HepG2 (cell line): ENCODE data around the gene SOCS3. TPM values are rescaled to one million over a fixed set of nuclear protein-coding genes. Genes with fewer than 3 reads are reported as not detected.

ENCODE experiments used
- ARNTL ChIP-seq: sonication (generic); formaldehyde crosslinking; IDR thresholded peaks from 2 replicates; pipeline ENCODE4 v1.4.0; 2020; ENCODE audit warnings: mild to moderate bottlenecking, missing genetic modification reagents
- CREM ChIP-seq, 2 experiments: sonication (generic) in 1 of 2; formaldehyde crosslinking in 1 of 2; IDR thresholded peaks; 2 replicates each; pipeline versions ENCODE4 v1.4.0 to v1.6.1; 2016 to 2020; ENCODE audit warnings: antibody characterized with exemption in 1 of 2, mild to moderate bottlenecking in 1 of 2, missing genetic modification reagents in 1 of 2
- HMG20A ChIP-seq: IDR thresholded peaks from 2 replicates; pipeline ENCODE4 v1.6.1; 2016; ENCODE audit warnings: borderline replicate concordance
- HNF4G ChIP-seq, 2 experiments: sonication (generic) in 1 of 2; formaldehyde crosslinking in 1 of 2; IDR thresholded peaks; 2 replicates each; pipeline versions ENCODE4 v1.4.0 to v1.6.1; 2011 to 2020; ENCODE audit warnings: borderline replicate concordance in 2 of 2, low read depth in 2 of 2, mild to moderate bottlenecking in 2 of 2, low read length in 1 of 2, missing genetic modification reagents in 1 of 2, moderate library complexity in 1 of 2
- NR2F1 ChIP-seq, 2 experiments: fragments of 450-650 bp in 1 of 2; formaldehyde crosslinking in 1 of 2; IDR thresholded peaks; 2 replicates each; pipeline versions ENCODE4 v1.5.0 to v1.6.1; 2016 to 2020; ENCODE audit warnings: mild to moderate bottlenecking in 1 of 2, missing compliant biosample characterization in 1 of 2, missing genetic modification reagents in 1 of 2, moderate library complexity in 1 of 2
- RXRB ChIP-seq: IDR thresholded peaks from 2 replicates; pipeline ENCODE4 v1.6.1; 2016; ENCODE audit warnings: borderline replicate concordance, missing genetic modification reagents, missing compliant biosample characterization
- SALL2 ChIP-seq: sonication (generic); formaldehyde crosslinking; IDR thresholded peaks from 2 replicates; pipeline ENCODE4 v1.8.1; 2023; ENCODE audit warnings: mild to moderate bottlenecking, missing genetic modification reagents, inconsistent platforms
- SATB2 ChIP-seq: sonication (generic); formaldehyde crosslinking; IDR thresholded peaks from 2 replicates; pipeline ENCODE4 v1.5.0; 2020; ENCODE audit warnings: missing genetic modification reagents
- SP5 ChIP-seq: IDR thresholded peaks from 2 replicates; pipeline ENCODE4 v1.6.1; 2016; ENCODE audit warnings: low read depth, borderline replicate concordance
- ZNF143 ChIP-seq: sonication (generic); formaldehyde crosslinking; IDR thresholded peaks from 2 replicates; pipeline ENCODE4 v1.4.0; 2020; ENCODE audit warnings: missing genetic modification reagents
- ZNF382 ChIP-seq: sonication (generic); formaldehyde crosslinking; IDR thresholded peaks from 2 replicates; pipeline ENCODE4 v1.5.0; 2020; ENCODE audit warnings: missing genetic modification reagents, mild to moderate bottlenecking, borderline replicate concordance
- ZNF460 ChIP-seq: sonication (generic); formaldehyde crosslinking; IDR thresholded peaks from 2 replicates; pipeline ENCODE4 v1.5.1; 2020; ENCODE audit warnings: missing genetic modification reagents, mild to moderate bottlenecking, borderline replicate concordance
- ZNF891 ChIP-seq: sonication (generic); formaldehyde crosslinking; IDR thresholded peaks from 2 replicates; pipeline ENCODE4 v1.5.0; 2020; ENCODE audit warnings: mild to moderate bottlenecking, missing genetic modification reagents
- polyA plus RNA-seq, 8 experiments: library from polyadenylated mRNA; depleted of rRNA in 3 of 8; stranded (reverse) in 7 of 8; unstranded in 1 of 8; fragments of >200 nt; fragmentation: Illumina TruSeq in 4 of 8; extraction: Trizol in 4 of 8; gene quantifications; 2 replicates each; pipeline versions ENCODE4 v1.2.1 to v1.2.3, GENCODE V29; 2011 to 2016; ENCODE audit warnings: low read depth in 4 of 8, missing spikeins in 1 of 8, mixed read lengths in 1 of 8; ENCODE audit not compliant: insufficient read depth in 1 of 8
- total RNA-seq, 5 experiments: library from RNA; depleted of rRNA; stranded (reverse); fragments of >200 nt; fragmentation: Illumina TruSeq; extraction: Trizol; gene quantifications; 2 replicates each; pipeline ENCODE4 v1.2.3, GENCODE V29; 2016; ENCODE audit warnings: low read depth in 1 of 5
- TF ChIP-seq, protein P1 (sequence below): sonication (generic); formaldehyde crosslinking; IDR thresholded peaks from 2 replicates; pipeline ENCODE4 v1.5.0; 2020; ENCODE audit warnings: mild to moderate bottlenecking, missing genetic modification reagents, borderline replicate concordance
- TF ChIP-seq, protein P2 (sequence below): sonication (generic); formaldehyde crosslinking; IDR thresholded peaks from 2 replicates; pipeline ENCODE4 v1.5.1; 2020; ENCODE audit warnings: mild to moderate bottlenecking, missing genetic modification reagents, moderate library complexity
- TF ChIP-seq, protein P3 (sequence below): sonication (generic); formaldehyde crosslinking; conservative IDR thresholded peaks from 2 replicates; pipeline ENCODE4 v1.5.0; 2020; ENCODE audit warnings: missing genetic modification reagents
- TF ChIP-seq, protein P4 (sequence below): sonication (generic); formaldehyde crosslinking; IDR thresholded peaks from 2 replicates; pipeline ENCODE4 v1.5.0; 2020; ENCODE audit warnings: missing genetic modification reagents, mild to moderate bottlenecking, borderline replicate concordance

SOCS3 gene
- total and polyA plus RNA-seq, 2 of the 13 experiments (the other 11 are each of a cell fraction or from before 2014, with no cell fraction given): 0.77 to 2.4 TPM

DNA sequence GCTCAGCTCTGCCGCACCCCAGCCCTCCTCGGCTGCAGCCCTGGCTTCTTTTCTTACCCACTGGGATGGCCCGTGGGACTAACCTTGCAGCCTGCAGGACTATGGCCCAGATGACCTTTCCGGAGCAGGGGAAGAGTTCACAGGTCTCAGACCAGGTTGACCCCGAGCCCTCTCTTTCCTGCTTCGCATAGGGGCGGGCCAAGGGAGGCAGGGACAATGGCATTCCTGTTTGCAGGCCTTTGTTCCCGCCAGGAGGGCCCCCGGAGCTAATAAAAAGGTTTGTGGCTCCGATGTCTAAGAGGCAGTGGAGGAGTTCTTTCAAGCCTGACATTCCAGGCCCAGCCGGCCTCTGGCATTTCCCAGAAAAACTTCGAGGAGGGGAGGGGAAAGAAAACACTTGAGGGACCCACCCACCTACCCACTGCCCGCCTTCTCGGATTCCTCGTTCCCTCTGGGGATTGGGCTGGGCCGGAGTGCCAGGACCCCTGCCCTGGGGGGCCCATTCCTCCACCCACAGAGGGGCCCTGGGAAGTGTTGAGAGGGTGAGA lies 5.8 kb upstream of the SOCS3 start (continued):
- TF ChIP-seq CREM (IDR thresholded peaks at IDR 0.05) (no peak), CREM (CRISPR knock-in tag; IDR thresholded peaks at IDR 0.05) (no peak), ZNF891 (CRISPR knock-in tag) (no peak), ZNF460 (CRISPR knock-in tag) (no peak), SALL2 (CRISPR knock-in tag) (no peak), SP5 (CRISPR knock-in tag) (peak; percentile 91), RXRB (CRISPR knock-in tag) (peak; percentile 71), SATB2 (CRISPR knock-in tag) (no peak), ZNF143 (CRISPR knock-in tag) (no peak), HNF4G (IDR thresholded peaks at IDR 0.05; ENCODE audit: borderline replicate concordance, low read depth, low read length) (0 out of 2 replicates have a peak, but pooled peaks have one; percentile 22), HNF4G (CRISPR knock-in tag; IDR thresholded peaks at IDR 0.05; ENCODE audit: borderline replicate concordance, low read depth) (no peak), ZNF382 (no peak), HMG20A (CRISPR knock-in tag) (peak; percentile 51; the same call in 1 of the 2 replicates), ARNTL (CRISPR knock-in tag) (no peak), NR2F1 (CRISPR knock-in tag; IDR thresholded peaks at IDR 0.05) (peak; percentile 80 to 91)
- TF ChIP-seq, protein P1, sequence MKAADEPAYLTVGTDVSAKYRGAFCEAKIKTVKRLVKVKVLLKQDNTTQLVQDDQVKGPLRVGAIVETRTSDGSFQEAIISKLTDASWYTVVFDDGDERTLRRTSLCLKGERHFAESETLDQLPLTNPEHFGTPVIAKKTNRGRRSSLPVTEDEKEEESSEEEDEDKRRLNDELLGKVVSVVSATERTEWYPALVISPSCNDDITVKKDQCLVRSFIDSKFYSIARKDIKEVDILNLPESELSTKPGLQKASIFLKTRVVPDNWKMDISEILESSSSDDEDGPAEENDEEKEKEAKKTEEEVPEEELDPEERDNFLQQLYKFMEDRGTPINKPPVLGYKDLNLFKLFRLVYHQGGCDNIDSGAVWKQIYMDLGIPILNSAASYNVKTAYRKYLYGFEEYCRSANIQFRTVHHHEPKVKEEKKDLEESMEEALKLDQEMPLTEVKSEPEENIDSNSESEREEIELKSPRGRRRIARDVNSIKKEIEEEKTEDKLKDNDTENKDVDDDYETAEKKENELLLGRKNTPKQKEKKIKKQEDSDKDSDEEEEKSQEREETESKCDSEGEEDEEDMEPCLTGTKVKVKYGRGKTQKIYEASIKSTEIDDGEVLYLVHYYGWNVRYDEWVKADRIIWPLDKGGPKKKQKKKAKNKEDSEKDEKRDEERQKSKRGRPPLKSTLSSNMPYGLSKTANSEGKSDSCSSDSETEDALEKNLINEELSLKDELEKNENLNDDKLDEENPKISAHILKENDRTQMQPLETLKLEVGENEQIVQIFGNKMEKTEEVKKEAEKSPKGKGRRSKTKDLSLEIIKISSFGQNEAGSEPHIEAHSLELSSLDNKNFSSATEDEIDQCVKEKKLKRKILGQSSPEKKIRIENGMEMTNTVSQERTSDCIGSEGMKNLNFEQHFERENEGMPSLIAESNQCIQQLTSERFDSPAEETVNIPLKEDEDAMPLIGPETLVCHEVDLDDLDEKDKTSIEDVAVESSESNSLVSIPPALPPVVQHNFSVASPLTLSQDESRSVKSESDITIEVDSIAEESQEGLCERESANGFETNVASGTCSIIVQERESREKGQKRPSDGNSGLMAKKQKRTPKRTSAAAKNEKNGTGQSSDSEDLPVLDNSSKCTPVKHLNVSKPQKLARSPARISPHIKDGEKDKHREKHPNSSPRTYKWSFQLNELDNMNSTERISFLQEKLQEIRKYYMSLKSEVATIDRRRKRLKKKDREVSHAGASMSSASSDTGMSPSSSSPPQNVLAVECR (CRISPR knock-in tag): no peak
- TF ChIP-seq, protein P2, sequence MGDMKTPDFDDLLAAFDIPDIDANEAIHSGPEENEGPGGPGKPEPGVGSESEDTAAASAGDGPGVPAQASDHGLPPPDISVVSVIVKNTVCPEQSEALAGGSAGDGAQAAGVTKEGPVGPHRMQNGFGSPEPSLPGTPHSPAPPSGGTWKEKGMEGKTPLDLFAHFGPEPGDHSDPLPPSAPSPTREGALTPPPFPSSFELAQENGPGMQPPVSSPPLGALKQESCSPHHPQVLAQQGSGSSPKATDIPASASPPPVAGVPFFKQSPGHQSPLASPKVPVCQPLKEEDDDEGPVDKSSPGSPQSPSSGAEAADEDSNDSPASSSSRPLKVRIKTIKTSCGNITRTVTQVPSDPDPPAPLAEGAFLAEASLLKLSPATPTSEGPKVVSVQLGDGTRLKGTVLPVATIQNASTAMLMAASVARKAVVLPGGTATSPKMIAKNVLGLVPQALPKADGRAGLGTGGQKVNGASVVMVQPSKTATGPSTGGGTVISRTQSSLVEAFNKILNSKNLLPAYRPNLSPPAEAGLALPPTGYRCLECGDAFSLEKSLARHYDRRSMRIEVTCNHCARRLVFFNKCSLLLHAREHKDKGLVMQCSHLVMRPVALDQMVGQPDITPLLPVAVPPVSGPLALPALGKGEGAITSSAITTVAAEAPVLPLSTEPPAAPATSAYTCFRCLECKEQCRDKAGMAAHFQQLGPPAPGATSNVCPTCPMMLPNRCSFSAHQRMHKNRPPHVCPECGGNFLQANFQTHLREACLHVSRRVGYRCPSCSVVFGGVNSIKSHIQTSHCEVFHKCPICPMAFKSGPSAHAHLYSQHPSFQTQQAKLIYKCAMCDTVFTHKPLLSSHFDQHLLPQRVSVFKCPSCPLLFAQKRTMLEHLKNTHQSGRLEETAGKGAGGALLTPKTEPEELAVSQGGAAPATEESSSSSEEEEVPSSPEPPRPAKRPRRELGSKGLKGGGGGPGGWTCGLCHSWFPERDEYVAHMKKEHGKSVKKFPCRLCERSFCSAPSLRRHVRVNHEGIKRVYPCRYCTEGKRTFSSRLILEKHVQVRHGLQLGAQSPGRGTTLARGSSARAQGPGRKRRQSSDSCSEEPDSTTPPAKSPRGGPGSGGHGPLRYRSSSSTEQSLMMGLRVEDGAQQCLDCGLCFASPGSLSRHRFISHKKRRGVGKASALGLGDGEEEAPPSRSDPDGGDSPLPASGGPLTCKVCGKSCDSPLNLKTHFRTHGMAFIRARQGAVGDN: peak; percentile 55
- TF ChIP-seq, protein P3, sequence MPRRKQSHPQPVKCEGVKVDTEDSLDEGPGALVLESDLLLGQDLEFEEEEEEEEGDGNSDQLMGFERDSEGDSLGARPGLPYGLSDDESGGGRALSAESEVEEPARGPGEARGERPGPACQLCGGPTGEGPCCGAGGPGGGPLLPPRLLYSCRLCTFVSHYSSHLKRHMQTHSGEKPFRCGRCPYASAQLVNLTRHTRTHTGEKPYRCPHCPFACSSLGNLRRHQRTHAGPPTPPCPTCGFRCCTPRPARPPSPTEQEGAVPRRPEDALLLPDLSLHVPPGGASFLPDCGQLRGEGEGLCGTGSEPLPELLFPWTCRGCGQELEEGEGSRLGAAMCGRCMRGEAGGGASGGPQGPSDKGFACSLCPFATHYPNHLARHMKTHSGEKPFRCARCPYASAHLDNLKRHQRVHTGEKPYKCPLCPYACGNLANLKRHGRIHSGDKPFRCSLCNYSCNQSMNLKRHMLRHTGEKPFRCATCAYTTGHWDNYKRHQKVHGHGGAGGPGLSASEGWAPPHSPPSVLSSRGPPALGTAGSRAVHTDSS (CRISPR knock-in tag): no peak
- TF ChIP-seq, protein P4, sequence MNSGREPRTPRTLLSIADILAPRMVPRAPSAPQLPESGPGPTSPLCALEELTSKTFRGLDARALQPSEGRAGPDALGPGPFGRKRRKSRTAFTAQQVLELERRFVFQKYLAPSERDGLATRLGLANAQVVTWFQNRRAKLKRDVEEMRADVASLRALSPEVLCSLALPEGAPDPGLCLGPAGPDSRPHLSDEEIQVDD: no peak
